Skeletal muscle cell (primary cell): ENCODE measurements around the gene CCDC88C.
"Not testable (repeated sequence)": the region's sequence is repeated elsewhere in the genome, so short reads cannot be mapped to it uniquely, and the experiment has no call there.

Source experiments
- DNase-seq: peaks from one replicate; pipeline ENCODE4 v3.0.0-alpha.2; 2010; ENCODE audit warnings: low read depth
- H3K4me3 ChIP-seq: 2 replicates; pipeline ENCODE4 v1.5.1; 2011; ENCODE audit warnings: low read depth, mild to moderate bottlenecking, control low read depth, low read length, moderate library complexity

CCDC88C gene

DNA sequence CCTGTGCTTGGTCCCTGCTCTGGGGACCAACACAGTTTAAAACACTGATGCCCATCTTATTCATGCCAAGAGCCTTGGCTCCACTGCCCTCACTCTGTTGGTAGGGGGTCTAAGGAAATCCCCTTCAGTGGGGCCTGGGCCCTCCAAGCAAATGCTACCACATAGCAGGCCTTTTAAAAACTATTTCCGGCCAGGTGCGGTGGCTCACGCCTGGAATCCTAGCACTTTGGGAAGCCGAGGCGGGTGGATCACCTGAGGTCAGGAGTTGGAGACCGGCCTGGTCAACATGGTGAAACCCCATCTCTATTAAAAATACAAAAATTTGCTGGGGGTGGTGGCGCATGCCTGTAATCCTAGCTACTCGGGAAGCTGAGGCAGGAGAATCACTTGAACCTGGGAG, 172.0 kb downstream of the CCDC88C start:
- DNase-seq, H3K4me3 ChIP-seq: not testable (repeated sequence)

DNA sequence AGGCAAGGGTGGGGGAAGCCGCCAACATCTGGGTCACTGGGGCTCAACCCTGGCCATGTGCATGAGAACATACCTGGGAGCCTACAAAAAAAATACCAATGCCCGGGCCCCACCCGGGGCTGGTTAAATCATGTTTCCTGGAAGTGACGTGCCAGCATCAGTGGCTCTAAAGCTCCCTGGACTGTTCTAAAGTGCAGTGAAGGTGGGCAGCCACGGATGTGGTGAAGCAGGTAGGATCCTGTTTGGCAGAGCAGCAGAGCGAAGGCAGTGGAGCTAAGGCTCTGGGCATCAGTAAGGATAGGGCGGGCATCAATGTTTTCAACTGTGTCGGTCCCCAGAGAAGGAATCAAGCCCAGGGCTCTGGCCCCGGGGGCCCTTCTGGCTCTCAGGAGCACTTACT, 172.6 kb downstream of the CCDC88C start:
- DNase-seq = no peak
- no peak overlapping the region for H3K4me3 ChIP-seq

DNA sequence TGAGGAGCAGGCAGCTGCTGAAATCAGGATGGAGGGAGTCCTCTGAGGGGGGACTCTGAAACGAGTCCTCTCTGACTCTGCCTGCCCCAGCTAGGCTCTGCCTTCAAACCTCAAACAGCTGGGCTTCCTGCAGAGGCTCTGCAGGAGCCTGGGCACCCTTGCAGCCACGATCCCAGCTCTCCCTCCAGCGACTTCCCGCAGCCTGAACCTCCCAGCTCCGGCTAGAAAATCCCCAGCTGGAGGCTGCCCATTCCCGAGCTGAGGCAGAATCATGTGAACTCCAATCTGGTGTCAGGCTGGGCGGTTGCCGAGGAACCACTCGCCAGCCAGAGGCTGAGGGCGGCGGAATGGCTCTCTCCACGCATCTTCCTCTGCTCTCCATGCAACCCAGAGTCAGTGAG, 173.1 kb downstream of the CCDC88C start, which contains the start of gene GPR68:
TSS of gene GPR68 (minus strand) at position 204 of the 401 bp plus-strand sequence. CDS start 9,654 bp downstream, outside the sequence.
- peak; percentile 31 for DNase-seq
- H3K4me3 ChIP-seq = peak within 1 kb of the TSS; percentile 9

DNA sequence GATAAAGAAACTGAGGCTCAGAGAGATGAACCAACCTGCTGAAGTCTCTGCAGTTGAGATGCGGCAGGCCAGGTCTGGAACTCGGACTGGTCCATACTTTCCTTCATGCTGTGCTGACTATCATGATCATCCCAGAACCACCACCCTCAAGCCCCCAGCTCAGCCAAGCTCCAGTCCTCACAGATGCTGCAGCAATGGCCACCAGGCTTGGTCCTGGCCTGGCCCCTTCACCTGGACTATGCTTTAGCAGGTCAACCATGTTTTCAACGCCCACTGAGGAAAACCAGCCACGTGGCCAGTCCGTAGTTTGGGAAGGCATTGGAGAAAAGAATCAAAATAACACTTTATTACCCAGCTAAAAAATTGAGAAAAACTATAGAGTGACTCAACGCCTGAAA, 174.5 kb downstream of the CCDC88C start:
- H3K4me3 ChIP-seq = no peak overlapping the region
- DNase-seq = no peak

DNA sequence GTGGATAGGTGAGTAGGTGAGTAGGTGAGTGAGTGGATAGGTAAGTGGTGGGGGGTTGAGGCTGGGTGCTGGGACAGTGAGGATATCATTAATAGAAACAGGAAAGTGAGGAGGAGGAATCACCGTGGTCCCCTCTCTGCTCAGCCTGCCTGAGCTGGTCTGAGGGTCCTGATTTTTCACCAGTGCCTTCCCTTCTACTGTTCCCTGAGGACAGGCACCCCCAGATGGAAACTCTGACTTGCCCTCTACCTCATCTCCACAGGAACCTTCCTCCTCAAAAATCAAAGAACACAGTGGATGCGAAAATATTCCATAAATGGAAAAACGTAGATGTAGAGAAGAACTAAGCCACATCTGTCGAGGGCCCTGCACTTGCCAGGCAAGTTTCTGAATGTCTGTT, 175.0 kb downstream of the CCDC88C start:
- H3K4me3 ChIP-seq = no peak overlapping the region
- no peak for DNase-seq

DNA sequence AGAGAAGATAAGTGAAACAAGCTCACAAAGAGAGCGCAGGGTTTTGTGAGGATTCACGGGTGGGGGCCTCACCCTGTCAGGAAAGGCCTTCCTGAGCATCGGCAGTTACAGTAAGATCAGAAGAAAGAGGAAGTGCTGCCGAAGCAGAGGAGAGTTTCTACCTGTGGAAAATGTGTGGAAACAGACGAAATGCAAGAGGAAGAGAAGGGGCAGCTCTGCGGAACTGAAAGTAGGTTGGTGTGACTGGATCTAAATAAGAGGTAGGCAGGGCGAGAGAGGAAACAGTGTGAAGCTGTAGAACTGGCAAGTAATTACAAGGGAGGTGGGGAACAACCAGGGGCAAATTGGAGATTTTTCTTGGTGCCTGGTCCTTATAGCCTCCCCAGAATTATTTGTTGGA, 175.8 kb downstream of the CCDC88C start:
- no peak overlapping the region for H3K4me3 ChIP-seq
- no peak for DNase-seq

DNA sequence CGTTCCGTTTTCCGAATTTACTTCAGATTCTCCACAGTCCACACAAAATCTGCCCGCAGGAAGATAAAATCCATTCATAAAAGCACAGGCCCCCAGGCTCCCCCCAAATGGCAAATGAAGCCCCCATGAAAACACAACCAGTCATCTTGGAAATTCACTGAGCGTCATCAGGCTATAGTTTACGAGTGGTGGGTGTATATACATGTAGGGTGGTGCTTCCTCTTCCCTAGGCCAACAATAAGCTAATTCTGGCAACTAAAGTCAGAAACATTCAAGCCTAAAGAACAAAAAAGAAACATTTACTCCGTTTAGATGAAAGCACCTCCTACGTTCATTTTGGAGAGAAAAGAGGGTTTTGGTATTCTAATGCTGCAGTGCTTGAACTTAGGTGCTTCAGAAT, 179.0 kb downstream of the CCDC88C start:
- DNase-seq = no peak
- no peak overlapping the region for H3K4me3 ChIP-seq

DNA sequence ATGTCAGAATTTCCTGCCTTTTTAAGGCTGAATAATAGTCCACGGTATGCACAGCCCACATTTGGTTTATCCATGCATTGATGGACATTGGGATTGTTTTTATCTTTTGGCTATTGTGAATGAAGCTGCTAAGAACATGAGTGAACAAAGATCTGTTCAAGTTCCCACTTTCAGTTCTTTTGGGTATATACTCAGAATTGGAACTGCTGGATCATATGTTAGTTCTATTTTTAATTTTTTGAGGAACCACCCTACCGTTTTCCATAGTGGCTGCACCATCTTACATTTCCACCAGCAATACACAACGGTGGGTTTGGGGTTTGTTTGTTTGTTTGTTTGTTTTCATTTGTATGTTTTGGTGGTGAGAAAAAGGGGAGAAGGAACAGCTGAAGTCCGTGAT, 179.5 kb downstream of the CCDC88C start:
- DNase-seq = no peak

DNA sequence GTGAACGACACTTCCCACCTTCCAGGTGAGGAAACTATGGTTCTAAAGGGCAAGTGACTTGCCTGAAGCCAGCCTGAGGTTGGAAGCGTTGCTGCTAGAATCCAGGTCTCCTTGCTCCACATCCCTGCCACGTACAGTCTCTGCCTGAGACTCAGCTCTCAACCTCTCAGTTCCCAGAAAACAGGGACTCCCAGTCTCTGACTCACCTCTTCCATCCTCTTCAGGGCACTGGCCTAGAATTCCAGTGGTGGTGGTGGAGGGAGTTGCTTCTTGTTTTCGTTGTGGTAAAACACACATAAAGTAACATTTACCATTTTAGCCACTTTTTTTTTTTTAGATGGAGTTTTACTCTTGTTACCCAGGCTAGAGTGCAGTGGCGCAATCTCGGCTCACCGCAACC, 180.4 kb downstream of the CCDC88C start:
- DNase-seq = peak; percentile 48
- H3K4me3 ChIP-seq = no peak overlapping the region

More for the DNA sequence above, 179.5 kb downstream of the CCDC88C start:
- H3K4me3 ChIP-seq = no peak overlapping the region

DNA sequence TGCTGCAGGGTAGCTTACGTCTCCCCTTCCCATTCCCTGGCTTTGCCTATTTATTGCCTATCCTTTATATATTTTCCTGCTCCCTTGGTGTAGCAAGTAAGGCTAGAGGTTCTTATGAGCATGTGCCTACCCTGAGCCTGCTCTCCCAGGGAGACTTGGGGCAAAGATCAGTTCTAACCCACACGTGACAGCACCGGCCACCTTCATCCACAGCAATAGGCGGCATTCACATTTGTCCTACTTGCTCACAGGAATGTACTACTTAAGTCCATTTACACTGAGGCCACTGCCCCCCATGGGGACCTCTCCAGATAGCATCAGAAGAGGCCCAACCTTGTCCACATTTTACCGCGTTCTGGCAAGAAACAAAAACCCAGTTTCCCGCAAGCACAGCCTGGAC, 181.8 kb downstream of the CCDC88C start:
- DNase-seq = no peak
- H3K4me3 ChIP-seq = no peak overlapping the region

DNA sequence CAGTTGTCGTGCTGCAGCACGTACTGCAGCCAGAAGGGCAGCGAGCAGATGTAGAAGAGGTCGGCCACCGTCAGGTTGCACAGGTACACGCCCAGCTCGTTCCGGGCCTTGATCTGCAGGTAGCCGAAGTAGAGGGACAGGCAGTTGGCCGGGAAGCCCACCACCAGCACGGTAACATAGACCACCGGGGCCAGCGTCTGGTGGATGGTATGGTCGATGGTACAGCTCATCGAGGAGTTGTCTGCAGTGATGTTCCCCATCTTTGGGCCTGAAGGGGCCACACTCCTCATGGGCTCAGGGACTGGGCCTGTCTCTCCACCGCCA, 182.9 kb downstream of the CCDC88C start:
- no peak for DNase-seq
- no peak overlapping the region for H3K4me3 ChIP-seq

DNA sequence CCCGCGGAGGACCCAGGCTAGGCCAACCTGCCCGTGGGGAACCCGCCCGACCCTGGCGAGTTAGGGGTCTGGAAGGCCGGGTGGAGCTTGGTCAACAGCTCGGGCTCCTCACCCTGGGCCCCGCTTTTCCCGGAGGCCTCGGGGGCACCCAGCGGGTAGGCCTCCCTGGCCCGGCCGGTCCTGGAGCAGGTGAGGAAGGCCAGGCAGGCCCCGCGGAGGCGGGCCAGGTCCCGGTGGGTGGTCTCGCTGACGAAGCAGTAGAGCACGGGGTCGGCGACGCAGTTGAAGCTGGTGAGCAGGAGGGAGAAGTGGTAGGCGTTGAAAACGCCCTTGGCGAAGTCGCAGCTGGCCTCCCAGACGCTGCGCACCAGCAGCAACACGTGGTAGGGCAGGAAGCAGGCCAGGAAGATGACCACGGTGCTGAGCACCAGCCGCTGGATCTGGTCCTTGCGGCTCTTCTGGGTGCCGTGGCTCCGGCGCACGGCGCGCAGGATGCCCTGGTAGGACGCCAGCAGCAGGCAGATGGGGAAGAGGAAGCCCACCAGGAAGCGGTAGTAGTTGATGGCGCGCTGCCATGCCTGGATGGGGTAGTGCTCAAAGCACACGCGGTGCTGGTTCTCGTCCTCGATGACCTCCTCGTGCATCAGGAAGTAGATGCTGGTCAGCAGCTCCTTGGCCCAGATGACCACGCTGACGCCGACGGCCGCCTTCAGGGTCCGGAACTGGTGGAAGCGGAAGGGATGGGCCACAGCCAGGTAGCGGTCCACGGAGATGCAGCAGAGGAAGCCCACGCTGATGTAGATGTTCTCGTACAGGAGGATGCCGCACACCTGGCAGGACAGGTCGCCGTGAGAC, 183.5 kb downstream of the CCDC88C start:
- DNase-seq = no peak
- no peak overlapping the region for H3K4me3 ChIP-seq

DNA sequence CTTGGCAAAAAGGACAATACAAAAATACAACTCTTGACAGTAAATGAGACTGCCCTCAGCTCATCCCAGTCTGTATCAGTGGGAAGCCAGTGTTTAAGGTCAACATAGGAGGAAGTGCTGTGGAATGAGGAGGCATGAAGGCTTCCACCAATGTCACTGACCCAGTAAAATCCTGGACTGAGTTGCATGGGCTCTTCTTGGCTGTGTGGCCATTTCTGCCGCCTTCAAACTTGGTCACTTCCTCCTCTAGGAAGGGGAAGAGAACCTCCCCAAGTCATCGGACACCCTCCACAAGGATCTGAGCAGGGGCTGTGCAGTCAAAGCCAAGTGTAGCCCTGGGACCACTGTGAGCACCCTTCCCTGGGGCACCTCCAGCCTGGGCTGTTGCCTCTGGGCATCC, 185.0 kb downstream of the CCDC88C start:
- H3K4me3 ChIP-seq = no peak overlapping the region
- no peak for DNase-seq

DNA sequence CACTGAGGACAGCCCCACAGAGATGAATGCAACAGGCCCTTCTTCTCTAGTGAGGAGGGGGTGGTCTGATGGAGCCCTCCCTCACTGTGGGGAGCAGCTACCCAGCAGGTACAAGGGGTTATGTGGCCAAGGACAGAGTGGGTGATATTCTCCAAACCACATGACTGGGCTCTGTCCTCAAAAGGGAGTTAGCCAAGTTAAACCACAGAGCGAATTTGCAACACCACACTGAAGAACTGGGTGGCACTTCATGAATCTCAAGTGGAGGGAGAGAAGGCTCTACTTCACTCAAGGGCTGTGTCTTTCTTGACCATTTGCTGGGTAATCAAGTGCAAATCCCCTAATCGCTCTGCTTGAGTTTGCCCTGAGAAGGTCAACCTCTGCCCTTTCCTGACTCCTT, 185.6 kb downstream of the CCDC88C start:
- H3K4me3 ChIP-seq = no peak overlapping the region
- no peak for DNase-seq

DNA sequence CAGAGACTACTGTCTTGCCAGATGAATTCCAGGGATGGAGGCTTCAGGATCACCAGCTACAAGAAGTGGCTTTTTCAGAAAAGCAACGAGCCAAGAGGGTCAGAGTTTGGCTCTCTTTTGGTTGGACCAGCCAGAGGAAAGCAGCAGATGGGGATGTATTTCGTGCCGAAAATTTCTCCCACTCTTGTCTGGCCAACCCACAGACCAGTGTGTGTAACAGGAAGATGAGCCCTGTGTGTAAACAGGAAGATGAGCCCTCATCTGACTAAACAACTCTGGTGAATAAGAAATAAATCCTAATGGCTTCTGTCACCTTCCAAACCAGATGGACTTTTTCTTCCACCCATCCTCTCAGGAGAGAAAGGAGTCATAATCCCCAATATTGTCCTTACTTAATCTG, 186.2 kb downstream of the CCDC88C start:
- DNase-seq = no peak
- H3K4me3 ChIP-seq = no peak overlapping the region

DNA sequence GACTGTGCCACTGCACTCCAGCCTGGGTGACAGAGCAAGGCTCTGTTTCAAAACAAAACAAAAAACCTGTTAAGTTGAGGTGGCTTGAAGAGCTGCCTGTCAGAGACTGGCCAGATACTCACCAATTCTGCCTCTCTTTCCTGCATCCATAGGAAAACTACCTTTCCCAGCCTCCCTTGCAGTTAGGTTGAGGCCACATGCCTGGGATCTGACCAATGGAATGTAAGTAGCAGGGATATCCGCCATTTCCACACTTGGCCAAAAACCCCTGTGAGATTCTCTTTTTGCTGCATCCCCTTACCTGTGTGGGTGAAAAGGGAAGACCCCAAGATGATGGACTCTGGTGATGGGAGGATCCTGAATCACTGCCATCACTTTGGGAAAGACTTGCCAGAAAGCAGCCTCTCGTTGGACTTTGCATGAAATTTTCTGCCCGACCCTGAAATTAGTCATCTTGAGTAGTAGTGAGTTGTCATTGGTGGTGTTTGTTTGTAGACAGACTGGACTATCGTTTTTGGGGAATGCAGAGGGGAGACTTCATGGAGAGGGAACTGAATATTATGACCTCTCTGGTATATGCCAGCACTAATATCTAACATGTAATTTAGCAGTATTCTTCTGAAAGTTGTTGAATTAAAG, 187.1 kb downstream of the CCDC88C start:
- no peak overlapping the region for H3K4me3 ChIP-seq
- DNase-seq = no peak

DNA sequence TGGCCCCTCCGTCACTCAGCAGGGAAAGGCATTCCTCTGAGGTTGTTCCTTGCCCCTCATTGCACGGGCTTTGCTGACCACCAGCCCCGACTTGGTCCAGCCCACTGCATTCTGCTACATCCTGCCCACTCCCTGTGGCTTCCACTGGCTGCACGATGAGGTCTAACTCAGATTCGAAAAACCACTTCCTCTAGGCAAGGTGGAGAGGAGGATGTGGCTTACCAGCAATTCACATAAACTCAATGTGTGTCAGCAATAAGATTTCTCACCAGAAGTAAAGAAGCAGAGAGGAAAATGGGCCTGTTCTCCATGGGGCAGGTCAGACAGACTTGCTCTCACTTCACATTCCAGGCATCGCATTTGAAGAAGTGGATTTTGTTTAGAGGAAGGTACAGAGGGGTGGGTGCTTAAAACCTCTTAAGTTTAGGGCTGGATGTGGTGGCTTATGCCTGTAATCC, 187.8 kb downstream of the CCDC88C start:
- no peak overlapping the region for H3K4me3 ChIP-seq
- DNase-seq = peak; percentile 28

DNA sequence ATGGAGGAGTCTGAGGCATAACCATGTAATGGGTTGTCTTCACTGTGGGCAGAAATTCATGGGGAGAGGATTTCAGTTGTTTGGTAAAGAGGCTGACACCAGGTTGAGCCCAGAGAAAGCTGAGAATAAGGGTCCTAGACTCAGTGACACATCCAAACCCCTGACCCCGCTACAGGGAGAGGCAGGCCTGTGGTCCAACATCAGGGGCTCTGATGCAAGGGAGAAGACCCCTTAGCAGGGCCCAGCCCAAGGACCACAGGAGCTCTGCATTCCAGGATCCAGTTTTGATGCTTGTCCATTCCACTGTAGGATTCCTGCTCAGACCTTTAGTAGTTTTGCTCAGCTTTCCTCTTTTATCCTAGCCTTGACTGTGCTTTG, 188.6 kb downstream of the CCDC88C start:
- no peak for DNase-seq
- no peak overlapping the region for H3K4me3 ChIP-seq

DNA sequence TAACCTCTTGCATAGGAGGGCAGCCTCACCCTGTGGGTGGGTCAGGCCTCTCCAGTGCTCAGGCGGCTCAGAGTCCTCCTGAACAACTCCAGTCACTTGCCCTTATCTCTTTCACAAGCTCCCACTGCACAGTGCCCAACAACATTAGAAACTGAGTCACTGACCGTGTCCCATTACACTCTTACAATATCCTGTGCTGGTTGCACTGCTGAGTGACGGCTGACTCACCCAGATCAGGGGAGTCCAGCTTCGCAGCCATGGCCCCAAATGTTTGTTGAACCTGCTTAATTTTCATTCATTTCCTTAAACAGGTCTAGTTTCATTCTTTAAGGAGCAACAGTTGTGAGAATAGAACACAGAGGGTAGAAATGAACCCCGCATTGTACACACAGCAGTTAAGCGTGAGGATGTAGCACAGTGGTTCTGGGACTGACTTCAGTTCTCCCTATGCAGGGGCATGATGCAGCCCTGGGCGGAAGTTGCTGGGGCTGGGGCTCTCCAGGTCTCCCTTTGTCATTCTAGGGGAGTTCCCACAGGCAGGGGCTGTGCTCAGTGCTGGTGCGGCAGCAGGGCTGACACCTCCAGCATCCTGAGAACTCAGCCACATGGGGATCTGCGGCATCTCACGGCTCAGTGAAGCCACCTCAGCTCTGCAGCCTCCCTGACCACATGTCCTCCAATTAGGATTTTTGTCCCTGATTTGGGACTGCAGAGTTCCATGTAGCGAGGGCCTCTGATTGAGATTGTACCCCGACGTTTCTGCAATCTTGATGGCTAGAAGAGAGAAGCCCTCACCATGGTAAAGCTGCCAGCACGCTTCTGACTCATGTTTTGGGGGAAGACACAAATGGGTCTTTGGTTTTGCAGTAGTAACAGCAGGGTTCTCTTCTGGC, 189.3 kb downstream of the CCDC88C start:
- no peak overlapping the region for H3K4me3 ChIP-seq
- peak; percentile 29 for DNase-seq

DNA sequence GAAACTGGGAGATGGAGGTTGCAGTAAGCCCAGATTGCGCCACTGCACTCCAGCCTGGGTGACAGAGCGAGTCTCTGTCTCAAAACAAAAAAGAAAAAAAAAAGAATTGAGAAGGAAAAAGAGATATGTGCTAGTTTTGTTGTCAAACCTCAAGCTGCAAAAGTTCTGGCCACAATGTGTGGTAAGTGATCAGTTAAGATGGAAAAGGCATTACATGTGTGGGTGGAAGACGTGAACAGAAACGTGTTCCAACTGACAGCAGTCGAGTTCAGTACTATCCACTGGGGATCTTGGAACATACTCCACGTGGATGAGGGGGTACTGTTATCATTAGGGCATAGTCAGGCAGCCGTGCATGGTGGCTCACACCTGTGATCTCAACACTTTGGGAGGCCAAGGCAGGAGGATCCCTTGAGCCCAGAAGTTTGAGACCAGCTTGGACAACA, 190.4 kb downstream of the CCDC88C start:
- no peak for DNase-seq
- no peak overlapping the region for H3K4me3 ChIP-seq
